Muscle layer of duodenum (tissue), 2 donors: Measurements from ENCODE around the gene AR.

Source experiments
- H3K27ac ChIP-seq: one replicate; pipeline ENCODE4 v1.7.0; 2013; ENCODE audit warnings: mild to moderate bottlenecking, low read length
- H3K27me3 ChIP-seq: one replicate; pipeline ENCODE4 v1.7.0; 2013; ENCODE audit warnings: low read depth, mild to moderate bottlenecking, control low read depth, low read length
- H3K36me3 ChIP-seq, 2 donors: one replicate each; pipeline ENCODE4 v1.7.0; 2013; ENCODE audit warnings: low read length in 2 of 2, control low read depth in 1 of 2, mild to moderate bottlenecking in 1 of 2; ENCODE audit not compliant: insufficient read depth in 2 of 2, control insufficient read depth in 1 of 2
- H3K4me1 ChIP-seq, 2 donors: one replicate each; pipeline ENCODE4 v1.7.0; 2013; ENCODE audit warnings: low read length in 2 of 2, mild to moderate bottlenecking in 2 of 2, control low read depth in 1 of 2, moderate library complexity in 1 of 2; ENCODE audit not compliant: insufficient read depth in 2 of 2, control insufficient read depth in 1 of 2
- H3K4me3 ChIP-seq, 2 donors: one replicate each; pipeline ENCODE4 v1.7.0; 2013; ENCODE audit warnings: low read length in 2 of 2, low read depth in 1 of 2, mild to moderate bottlenecking in 1 of 2
- H3K9me3 ChIP-seq, 2 donors: one replicate each; pipeline ENCODE4 v1.7.0; 2013; ENCODE audit warnings: low read length in 2 of 2, control low read depth in 1 of 2, mild to moderate bottlenecking in 1 of 2; ENCODE audit not compliant: control insufficient read depth in 1 of 2
- donor health status: healthy.

Gene AR

GRCh38 chrX:67543818-67544217 is at the start of gene AR:
AR (plus strand) TSS chrX:67544021; CDS start chrX:67545147, 1,126 bp downstream.
- peak within 1 kb of the TSS; percentile 44 to 64 for H3K4me3 ChIP-seq
- H3K27me3 ChIP-seq: no peaks in the 10 kb centered on the region
- peaks cover 0 to 13% of the 10 kb centered on the region in 2 donors for H3K4me1 ChIP-seq
- no peaks in the 10 kb centered on the region for H3K9me3 ChIP-seq
- no peak within 1 kb of the TSS for H3K27ac ChIP-seq
- H3K36me3 ChIP-seq: no peaks in the 10 kb centered on the region

GRCh38 chrX:67500617-67501016 is 43.2 kb upstream of the AR start:
- Histone ChIP-seq H3K27me3 (no peaks in the 10 kb centered on the region), H3K27ac (no peak overlapping the region), H3K9me3 (no peaks in the 10 kb centered on the region), H3K4me3 (no peak overlapping the region), H3K36me3 (no peaks in the 10 kb centered on the region), H3K4me1 (no peaks in the 10 kb centered on the region)

GRCh38 chrX:67503004-67503403 is 40.8 kb upstream of the AR start:
- Histone ChIP-seq H3K9me3 (no peaks in the 10 kb centered on the region), H3K36me3 (no peaks in the 10 kb centered on the region), H3K4me3 (no peak overlapping the region), H3K27me3 (no peaks in the 10 kb centered on the region), H3K27ac (no peak overlapping the region), H3K4me1 (no peaks in the 10 kb centered on the region)

- Histone ChIP-seq H3K4me3 (no peak overlapping the region), H3K4me1 (no peaks in the 10 kb centered on the region), H3K27me3 (no peaks in the 10 kb centered on the region), H3K27ac (no peak overlapping the region), H3K36me3 (no peaks in the 10 kb centered on the region), H3K9me3 (no peaks in the 10 kb centered on the region)
These were observed 40.4 kb upstream of the AR start for GRCh38 chrX:67503453-67503852.

- no peaks in the 10 kb centered on the region for H3K36me3 ChIP-seq
- H3K4me3 ChIP-seq: no peak overlapping the region
- no peak overlapping the region for H3K27ac ChIP-seq
- H3K9me3 ChIP-seq: peaks cover 0 to 2% of the 10 kb centered on the region in 2 donors
- H3K4me1 ChIP-seq: no peaks in the 10 kb centered on the region
- H3K27me3 ChIP-seq: no peaks in the 10 kb centered on the region
These were observed 23.1 kb upstream of the AR start for GRCh38 chrX:67520671-67521070.

GRCh38 chrX:67523002-67523681 is 20.7 kb upstream of the AR start:
- no peak overlapping the region for H3K27ac ChIP-seq
- H3K9me3 ChIP-seq: no peaks in the 10 kb centered on the region
- H3K36me3 ChIP-seq: no peaks in the 10 kb centered on the region
- H3K27me3 ChIP-seq: no peaks in the 10 kb centered on the region
- no peaks in the 10 kb centered on the region for H3K4me1 ChIP-seq
- H3K4me3 ChIP-seq: no peak overlapping the region

- H3K27ac ChIP-seq: no peak overlapping the region
- H3K36me3 ChIP-seq: no peaks in the 10 kb centered on the region
- H3K9me3 ChIP-seq: no peaks in the 10 kb centered on the region
- H3K4me3 ChIP-seq: no peak overlapping the region
- H3K4me1 ChIP-seq: no peaks in the 10 kb centered on the region
- no peaks in the 10 kb centered on the region for H3K27me3 ChIP-seq
These were observed 19.9 kb upstream of the AR start for GRCh38 chrX:67523932-67524331.

GRCh38 chrX:67524428-67524827 is 19.4 kb upstream of the AR start:
- Histone ChIP-seq H3K27me3 (no peaks in the 10 kb centered on the region), H3K4me3 (no peak overlapping the region), H3K27ac (no peak overlapping the region)

GRCh38 chrX:67524950-67525691 is 18.7 kb upstream of the AR start:
- H3K9me3 ChIP-seq: no peaks in the 10 kb centered on the region
- no peaks in the 10 kb centered on the region for H3K36me3 ChIP-seq
- H3K27me3 ChIP-seq: no peaks in the 10 kb centered on the region
- no peak overlapping the region for H3K27ac ChIP-seq
- no peak overlapping the region for H3K4me3 ChIP-seq
- no peaks in the 10 kb centered on the region for H3K4me1 ChIP-seq

More at GRCh38 chrX:67524428-67524827, 19.4 kb upstream of the AR start:
- H3K36me3 ChIP-seq: no peaks in the 10 kb centered on the region
- H3K9me3 ChIP-seq: no peaks in the 10 kb centered on the region
- no peaks in the 10 kb centered on the region for H3K4me1 ChIP-seq

GRCh38 chrX:67536564-67536963 is 7.3 kb upstream of the AR start:
- Histone ChIP-seq H3K27ac (no peak overlapping the region), H3K4me1 (no peaks in the 10 kb centered on the region), H3K27me3 (no peaks in the 10 kb centered on the region), H3K36me3 (no peaks in the 10 kb centered on the region), H3K9me3 (no peaks in the 10 kb centered on the region), H3K4me3 (no peak overlapping the region)

GRCh38 chrX:67538383-67538782 is 5.4 kb upstream of the AR start:
- no peaks in the 10 kb centered on the region for H3K36me3 ChIP-seq
- H3K27ac ChIP-seq: no peak overlapping the region
- H3K9me3 ChIP-seq: no peaks in the 10 kb centered on the region
- no peaks in the 10 kb centered on the region for H3K27me3 ChIP-seq
- no peaks in the 10 kb centered on the region for H3K4me1 ChIP-seq
- no peak overlapping the region for H3K4me3 ChIP-seq
